IMR-90 (cell line): Measurements from ENCODE around the gene MEIS2.

Experiments
- BHLHE40 ChIP-seq: fragments of 150-350 bp; IDR thresholded peaks from 2 replicates; pipeline ENCODE4 v1.6.1; 2016; ENCODE audit warnings: mild to moderate bottlenecking, low read depth, low read length
- CEBPB ChIP-seq: IDR thresholded peaks from 2 replicates; pipeline ENCODE4 v1.6.1; 2012; ENCODE audit warnings: low read depth, low read length, improper control_type of control experiment
- CHD1 ChIP-seq: IDR thresholded peaks from 2 replicates; pipeline ENCODE4 v1.6.1; 2012; ENCODE audit warnings: low read depth, low read length, improper control_type of control experiment
- MAFK ChIP-seq: IDR thresholded peaks from 2 replicates; pipeline ENCODE4 v1.6.1; 2012; ENCODE audit warnings: low read depth, low read length, improper control_type of control experiment
- NFE2L2 ChIP-seq: fragments of 150-350 bp; IDR thresholded peaks from 2 replicates; pipeline ENCODE4 v1.6.1; 2016; ENCODE audit warnings: low read depth, mild to moderate bottlenecking, low read length
- POLR2A ChIP-seq: IDR thresholded peaks from 2 replicates; pipeline ENCODE4 v1.6.1; 2012; ENCODE audit warnings: mild to moderate bottlenecking, low read depth, low read length
- RAD21 ChIP-seq: IDR thresholded peaks from 2 replicates; pipeline ENCODE4 v1.6.1; 2012; ENCODE audit warnings: low read length, improper control_type of control experiment
- RCOR1 ChIP-seq: IDR thresholded peaks from 2 replicates; pipeline ENCODE4 v1.6.1; 2012; ENCODE audit warnings: mild to moderate bottlenecking, low read length, improper control_type of control experiment; ENCODE audit not compliant: insufficient replicate concordance
- RFX5 ChIP-seq: IDR thresholded peaks from 2 replicates; pipeline ENCODE4 v1.8.0; 2012; ENCODE audit warnings: low read depth, mild to moderate bottlenecking, low read length, moderate library complexity
- SMC3 ChIP-seq: fragments of 150-350 bp; IDR thresholded peaks from 2 replicates; pipeline ENCODE4 v1.6.1; 2016; ENCODE audit warnings: low read depth, mild to moderate bottlenecking, antibody characterized with exemption, low read length, moderate library complexity
- TF ChIP-seq, protein P1 (sequence below): conservative IDR thresholded peaks from 2 replicates; pipeline ENCODE4 v1.5.1; 2012; ENCODE audit warnings: mild to moderate bottlenecking, low read depth, low read length, improper control_type of control experiment
- TF ChIP-seq, protein P2 (sequence below): fragments of 150-350 bp; IDR thresholded peaks from 2 replicates; pipeline ENCODE4 v1.6.1; 2016; ENCODE audit warnings: low read depth, mild to moderate bottlenecking, low read length, moderate library complexity, borderline replicate concordance

DNA sequence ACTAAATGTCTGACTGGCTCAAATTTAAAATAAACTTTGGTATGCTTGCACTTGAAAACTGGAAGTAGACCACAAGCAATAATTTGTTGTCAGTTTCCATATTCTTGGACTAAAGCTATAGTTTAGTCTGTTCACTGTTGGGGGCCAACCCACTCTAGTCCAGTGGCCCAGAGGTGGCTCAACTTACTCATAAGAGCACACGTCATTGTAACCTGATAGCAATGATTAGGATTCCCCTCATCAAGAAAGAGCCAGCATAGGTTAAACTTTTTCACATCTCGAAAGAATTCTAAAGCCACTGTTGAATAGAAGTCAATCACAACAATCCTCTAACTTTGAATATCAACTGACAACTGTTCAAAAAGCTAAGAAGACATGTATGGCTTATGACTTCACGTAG is 147.0 kb downstream of the MEIS2 start:
- TF ChIP-seq, protein P1, sequence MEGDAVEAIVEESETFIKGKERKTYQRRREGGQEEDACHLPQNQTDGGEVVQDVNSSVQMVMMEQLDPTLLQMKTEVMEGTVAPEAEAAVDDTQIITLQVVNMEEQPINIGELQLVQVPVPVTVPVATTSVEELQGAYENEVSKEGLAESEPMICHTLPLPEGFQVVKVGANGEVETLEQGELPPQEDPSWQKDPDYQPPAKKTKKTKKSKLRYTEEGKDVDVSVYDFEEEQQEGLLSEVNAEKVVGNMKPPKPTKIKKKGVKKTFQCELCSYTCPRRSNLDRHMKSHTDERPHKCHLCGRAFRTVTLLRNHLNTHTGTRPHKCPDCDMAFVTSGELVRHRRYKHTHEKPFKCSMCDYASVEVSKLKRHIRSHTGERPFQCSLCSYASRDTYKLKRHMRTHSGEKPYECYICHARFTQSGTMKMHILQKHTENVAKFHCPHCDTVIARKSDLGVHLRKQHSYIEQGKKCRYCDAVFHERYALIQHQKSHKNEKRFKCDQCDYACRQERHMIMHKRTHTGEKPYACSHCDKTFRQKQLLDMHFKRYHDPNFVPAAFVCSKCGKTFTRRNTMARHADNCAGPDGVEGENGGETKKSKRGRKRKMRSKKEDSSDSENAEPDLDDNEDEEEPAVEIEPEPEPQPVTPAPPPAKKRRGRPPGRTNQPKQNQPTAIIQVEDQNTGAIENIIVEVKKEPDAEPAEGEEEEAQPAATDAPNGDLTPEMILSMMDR: no peak
- TF ChIP-seq RCOR1 (no peak), BHLHE40 (no peak), CHD1 (no peak), RFX5 (no peak), NFE2L2 (no peak), RAD21 (no peak), POLR2A (no peak), MAFK (no peak), SMC3 (no peak), CEBPB (no peak)
- TF ChIP-seq, protein P2, sequence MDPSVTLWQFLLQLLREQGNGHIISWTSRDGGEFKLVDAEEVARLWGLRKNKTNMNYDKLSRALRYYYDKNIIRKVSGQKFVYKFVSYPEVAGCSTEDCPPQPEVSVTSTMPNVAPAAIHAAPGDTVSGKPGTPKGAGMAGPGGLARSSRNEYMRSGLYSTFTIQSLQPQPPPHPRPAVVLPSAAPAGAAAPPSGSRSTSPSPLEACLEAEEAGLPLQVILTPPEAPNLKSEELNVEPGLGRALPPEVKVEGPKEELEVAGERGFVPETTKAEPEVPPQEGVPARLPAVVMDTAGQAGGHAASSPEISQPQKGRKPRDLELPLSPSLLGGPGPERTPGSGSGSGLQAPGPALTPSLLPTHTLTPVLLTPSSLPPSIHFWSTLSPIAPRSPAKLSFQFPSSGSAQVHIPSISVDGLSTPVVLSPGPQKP: no peak
